K562 (cell line): ENCODE data around the gene RBM5. TPM values are rescaled to one million over a fixed set of nuclear protein-coding genes. Genes with fewer than 3 reads are reported as not detected.

Source experiments
- ATAC-seq: fragments of 200-7000 bp; cut with Tn5 transposase; 3 replicates; pipeline ENCODE4 v1.9.1; 2020; ENCODE audit warnings: moderate library complexity
- BruUV-seq: library from RNA; stranded (reverse); fragments of 400-500 nt; replicated peaks from 2 replicates; lab custom pipeline; 2021; lab: Mats Ljungman, UMichigan
- CTCF ChIA-PET: fragments of 300-600 bp; formaldehyde crosslinking; extraction: SDS; loops from one replicate; lab custom pipeline; 2021; ENCODE audit warnings: low intra/inter-chr PET ratio; lab: Yijun Ruan, JAX
- POLR2A ChIA-PET: fragments of 300-600, 350-650 bp; sonication (Branson Sonifier 250); formaldehyde crosslinking; extraction: SDS; loops from one replicate; lab custom pipeline; 2021; ENCODE audit warnings: antibody characterized with exemption, inconsistent platforms; lab: Yijun Ruan, JAX
- DNase-seq, 4 experiments: peaks; one replicate each; pipeline versions ENCODE4 v3.0.0 to v3.0.0-alpha.2; 2011 to 2018; ENCODE audit warnings: low spot score in 3 of 4, mixed read lengths in 3 of 4; ENCODE audit errors: extremely low read depth in 1 of 4
- FAIRE-seq: peaks from 2 replicates; lab custom pipeline; 2011; peaks lifted over from hg19 to GRCh38; lab: Jason Lieb, UNC
- H2AFZ ChIP-seq: 2 replicates; pipeline ENCODE4 v1.6.0; 2011; ENCODE audit warnings: low read depth, low read length, control low read depth, inconsistent platforms
- H3K27ac ChIP-seq: fragments of 200-600 bp; 3 replicates; pipeline ENCODE4 v1.8.0; 2011; ENCODE audit warnings: low read depth, mild to moderate bottlenecking, control low read depth, inconsistent platforms, low read length, moderate library complexity, mixed read lengths; ENCODE audit errors: extremely low read depth
- H3K27me3 ChIP-seq, 2 experiments: fragments of 300-600 bp in 1 of 2; 2 replicates in 1 of 2; 3 replicates in 1 of 2; pipeline versions ENCODE4 v1.6.0 to v1.8.0; 2011; ENCODE audit warnings: inconsistent platforms in 2 of 2, low read length in 2 of 2, mild to moderate bottlenecking in 1 of 2, mixed read lengths in 1 of 2, moderate library complexity in 1 of 2; ENCODE audit not compliant: control insufficient read depth in 2 of 2, insufficient read depth in 2 of 2
- H3K36me3 ChIP-seq: fragments of 300-600 bp; 3 replicates; pipeline ENCODE4 v1.8.0; 2011; ENCODE audit warnings: mild to moderate bottlenecking, low read length, inconsistent platforms; ENCODE audit not compliant: control insufficient read depth, insufficient read depth
- H3K4me1 ChIP-seq, 2 experiments: fragments of 200-600 bp in 1 of 2; replicated peaks in 1 of 2; 2 replicates in 1 of 2; 3 replicates in 1 of 2; pipeline versions ENCODE4 v1.5.1 to v1.8.0; 2011; ENCODE audit warnings: inconsistent platforms in 2 of 2, low read length in 2 of 2, mild to moderate bottlenecking in 1 of 2, mixed read lengths in 1 of 2, moderate library complexity in 1 of 2; ENCODE audit not compliant: control insufficient read depth in 2 of 2, insufficient read depth in 2 of 2
- H3K4me2 ChIP-seq: 2 replicates; pipeline ENCODE4 v1.6.1; 2011; ENCODE audit warnings: low read length, control low read depth, inconsistent platforms, mixed read lengths; ENCODE audit not compliant: insufficient read depth
- H3K4me3 ChIP-seq: fragments of 200-600 bp; sonication (generic), shearing (Covaris generic); 2 replicates; pipeline ENCODE4 v1.5.1; 2016; ENCODE audit warnings: control low read depth, inconsistent platforms
- H3K79me2 ChIP-seq: fragments of 200-600 bp; 3 replicates; pipeline ENCODE4 v1.8.0; 2011; ENCODE audit warnings: low read length, inconsistent platforms; ENCODE audit not compliant: control insufficient read depth, insufficient read depth
- H3K9ac ChIP-seq, 2 experiments: 2 replicates each; pipeline versions ENCODE4 v1.6.0 to v1.6.1; 2011; ENCODE audit warnings: low read depth in 2 of 2, low read length in 2 of 2, control low read depth in 1 of 2, inconsistent platforms in 1 of 2, mild to moderate bottlenecking in 1 of 2, mixed read lengths in 1 of 2; ENCODE audit not compliant: insufficient read depth in 1 of 2
- H3K9me1 ChIP-seq: one replicate; pipeline ENCODE4 v1.6.0; 2011; ENCODE audit warnings: inconsistent platforms, mild to moderate bottlenecking, low read length, moderate library complexity; ENCODE audit not compliant: control insufficient read depth, insufficient read depth
- H3K9me3 ChIP-seq: replicated peaks from 2 replicates; pipeline ENCODE4 v1.5.1; 2011; ENCODE audit warnings: low read depth, low read length, inconsistent platforms; ENCODE audit not compliant: control insufficient read depth, insufficient read depth
- H4K20me1 ChIP-seq: replicated peaks from 2 replicates; pipeline ENCODE4 v1.6.1; 2011; ENCODE audit warnings: low read length, inconsistent platforms, mixed read lengths; ENCODE audit not compliant: control insufficient read depth, insufficient read depth
- BRD9 ChIP-seq: fragments of 450-650 bp; IDR thresholded peaks from 2 replicates; pipeline ENCODE4 v1.6.1; 2018; ENCODE audit warnings: low read depth; ENCODE audit not compliant: partially characterized antibody
- CHAMP1 ChIP-seq: fragments of 450-650 bp; IDR thresholded peaks from 2 replicates; pipeline ENCODE4 v1.6.1; 2016; ENCODE audit warnings: mild to moderate bottlenecking
- ETV5 ChIP-seq: sonication (generic); formaldehyde crosslinking; IDR thresholded peaks from 2 replicates; pipeline ENCODE4 v1.4.0; 2020; ENCODE audit warnings: low read depth, mild to moderate bottlenecking, missing genetic modification reagents
- HMGXB4 ChIP-seq: sonication (generic); formaldehyde crosslinking; IDR thresholded peaks from 2 replicates; pipeline ENCODE4 v1.8.1; 2023; ENCODE audit warnings: mild to moderate bottlenecking, missing genetic modification reagents
- NR2C1 ChIP-seq, 2 experiments: fragments of 450-650 bp; IDR thresholded peaks; 2 replicates each; pipeline ENCODE4 v1.6.1; 2017; ENCODE audit warnings: mild to moderate bottlenecking in 2 of 2, antibody characterized with exemption in 1 of 2, inconsistent platforms in 1 of 2, missing compliant biosample characterization in 1 of 2, missing genetic modification characterization in 1 of 2
- RBBP5 ChIP-seq: fragments of 200-600 bp; sonication (generic); IDR thresholded peaks from 2 replicates; pipeline ENCODE4 v1.6.1; 2012; ENCODE audit warnings: borderline replicate concordance, mild to moderate bottlenecking, low read length, control low read depth, inconsistent platforms; ENCODE audit not compliant: insufficient read depth, poor library complexity, severe bottlenecking
- TSC22D4 ChIP-seq: fragments of 450-650 bp; IDR thresholded peaks from 2 replicates; pipeline ENCODE4 v1.6.1; 2016; ENCODE audit warnings: missing genetic modification characterization, missing biosample characterization, control low read depth
- ZBTB8A ChIP-seq: fragments of 450-650 bp; IDR thresholded peaks from 2 replicates; pipeline ENCODE4 v1.6.1; 2018; ENCODE audit warnings: mild to moderate bottlenecking, moderate library complexity; ENCODE audit not compliant: partially characterized antibody
- ZNF699 ChIP-seq: fragments of 250-450 bp; sonication (Bioruptor Pico); IDR thresholded peaks from 2 replicates; pipeline ENCODE4 v1.8.0; 2021; ENCODE audit warnings: mild to moderate bottlenecking, moderate library complexity; ENCODE audit not compliant: insufficient replicate concordance
- WGBS: fragments of 100-300 bp; shearing (Covaris generic); methylation state at CpG from one replicate; pipeline ENCODE4 v1.1.6; 2016; ENCODE audit warnings: low coverage, mixed read lengths; ENCODE audit not compliant: insufficient coverage; ENCODE audit errors: missing lambda C conversion rate; 5-methylcytosine and 5-hydroxymethylcytosine counted together
- in situ Hi-C: fragments of 300-500 bp; cut with MboI; formaldehyde crosslinking; loops from 4 replicates; pipeline ENCODE4 v1.15.0; 2018; ENCODE audit warnings: inconsistent platforms, mixed read lengths
- intact Hi-C: fragments of 100-400 bp; cut with micrococcal nuclease; formaldehyde crosslinking; loops from 2 replicates; pipeline ENCODE4 v1.14.2; 2022
- polyA plus RNA-seq, 8 experiments: library from polyadenylated mRNA; depleted of rRNA in 4 of 8; stranded (reverse) in 5 of 8; unstranded in 3 of 8; fragments of >200 nt; fragmentation: Nextera tagmentation in 2 of 8; fragmentation: Illumina TruSeq in 1 of 8; extraction: Ambion mirVana in 2 of 8; extraction: Trizol in 1 of 8; gene quantifications; 2 replicates each; pipeline versions ENCODE4 v1.2.1 to v1.2.3, GENCODE V29; 2011 to 2014; ENCODE audit warnings: inconsistent platforms in 1 of 8, missing spikeins in 1 of 8
- total RNA-seq, 7 experiments: library from RNA; depleted of rRNA in 6 of 7; stranded (reverse); fragments of >200 nt in 6 of 7; fragmentation: Illumina TruSeq in 2 of 7; extraction: Trizol in 2 of 7; gene quantifications; 2 replicates each; pipeline versions ENCODE4 v1.2.1 to v1.2.3, GENCODE V29; 2011 to 2021; ENCODE audit warnings: low replicate concordance in 1 of 7

RBM5 gene
- total and polyA plus RNA-seq, 9 of the 15 experiments (the other 6 are each of a cell fraction or from before 2014, with no cell fraction given): 24.5 to 153 (median 81.6) TPM

DNA sequence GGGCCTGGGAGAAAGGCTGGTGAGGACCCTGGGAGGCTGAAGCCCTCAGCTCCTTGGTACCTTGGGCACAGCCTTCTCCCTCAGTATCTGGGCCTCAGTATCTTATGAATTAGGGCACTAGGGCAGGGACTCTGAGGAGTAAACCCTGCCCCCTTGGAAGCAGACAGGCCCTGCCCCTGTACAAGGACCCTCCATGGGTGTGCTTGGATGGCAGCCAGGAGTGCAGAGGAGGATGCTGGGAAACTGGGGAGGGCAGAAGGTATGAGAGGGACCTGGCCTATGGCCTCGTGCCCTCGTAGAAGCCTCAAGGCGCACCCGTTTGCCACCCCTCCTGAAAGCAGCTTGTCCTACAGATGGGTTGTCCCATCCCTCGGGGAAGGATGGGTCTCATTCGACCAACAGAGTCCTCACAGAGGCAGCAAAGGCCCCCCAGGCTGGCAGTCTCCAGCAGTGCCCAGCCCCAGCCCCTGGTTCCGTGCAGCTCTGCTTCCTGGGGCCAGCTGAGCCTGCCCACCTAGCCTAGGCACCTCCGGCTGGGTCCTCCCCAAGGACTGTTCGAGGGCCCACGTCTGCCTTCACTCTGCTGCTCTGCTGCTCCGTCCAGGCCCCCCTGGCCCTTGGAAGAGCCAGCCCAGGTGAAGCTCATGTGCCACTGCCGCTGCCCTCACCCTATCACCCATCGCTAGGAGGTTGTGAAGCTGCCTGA lies 51.2 kb downstream of the RBM5 start:
- intact Hi-C loops (no loop called here), in situ Hi-C loops (no loop called here)
- H4K20me1 ChIP-seq: no peaks in the 10 kb centered on the region
- no peak overlapping the region for H3K4me3 ChIP-seq
- no peaks in the 10 kb centered on the region for H3K9me3 ChIP-seq
- TF ChIP-seq ZBTB8A (no peak), CHAMP1 (no peak), HMGXB4 (CRISPR knock-in tag) (no peak), RBBP5 (no peak), BRD9 (no peak), TSC22D4 (tag) (no peak), ETV5 (no peak), NR2C1 (IDR thresholded peaks at IDR 0.05) (no peak), NR2C1 (tag; IDR thresholded peaks at IDR 0.05) (no peak), ZNF699 (CRISPR knock-in tag) (no peak)
- no peak overlapping the region for H2AFZ ChIP-seq
- FAIRE-seq: no peak
- no TSS peak for BruUV-seq
- no peak overlapping the region; a peak in 1 of 4 replicates for H3K9ac ChIP-seq
- ATAC-seq: no peak
- peaks cover 0 to 13% of the 10 kb centered on the region in 2 experiments; a peak in 2 of 5 replicates for H3K27me3 ChIP-seq
- ChIA-PET CTCF (no interaction called here), POLR2A (no interaction called here)
- H3K4me2 ChIP-seq: no peak overlapping the region
- no peaks in the 10 kb centered on the region for H3K79me2 ChIP-seq
- H3K36me3 ChIP-seq: no peaks in the 10 kb centered on the region
- no peaks in the 10 kb centered on the region for H3K9me1 ChIP-seq
- no peak for DNase-seq
- H3K4me1 ChIP-seq: peaks cover 0 to 8% of the 10 kb centered on the region in 2 experiments; a peak in 2 of 5 replicates
- no peak overlapping the region for H3K27ac ChIP-seq
- WGBS: 3% methylated on average over 13 of the region's 13 CpGs
